GM12878 (cell line): Measurements from ENCODE around the gene GBP6.

Source experiments
- EZH2 ChIP-seq: IDR thresholded peaks from 2 replicates; pipeline ENCODE4 v1.6.1; 2012; ENCODE audit warnings: low read depth, mild to moderate bottlenecking, control low read depth, inconsistent platforms, low read length, borderline replicate concordance; ENCODE audit not compliant: control insufficient read depth
- POLR2A ChIP-seq: IDR thresholded peaks from 2 replicates; pipeline ENCODE4 v1.6.1; 2011; ENCODE audit warnings: low read depth, mild to moderate bottlenecking, low read length
- RAD21 ChIP-seq: IDR thresholded peaks from 2 replicates; pipeline ENCODE4 v1.6.1; 2011; ENCODE audit warnings: mild to moderate bottlenecking, low read depth, low read length, moderate library complexity; ENCODE audit not compliant: insufficient read depth
- TF ChIP-seq, protein P1 (sequence below), 3 experiments: IDR thresholded peaks in 2 of 3; conservative IDR thresholded peaks in 1 of 3; 2 replicates each; pipeline ENCODE4 v1.5.1; 2011; ENCODE audit warnings: low read depth in 3 of 3, low read length in 3 of 3, mild to moderate bottlenecking in 3 of 3, control low read depth in 2 of 3, moderate library complexity in 2 of 3, inconsistent platforms in 1 of 3, mixed read lengths in 1 of 3; ENCODE audit not compliant: control insufficient read depth in 2 of 3, insufficient read depth in 1 of 3; ENCODE audit errors: extremely low read depth in 1 of 3

GRCh38 chr1:89332461-89332860, 31.4 kb upstream of the GBP6 start:
- TF ChIP-seq, protein P1, sequence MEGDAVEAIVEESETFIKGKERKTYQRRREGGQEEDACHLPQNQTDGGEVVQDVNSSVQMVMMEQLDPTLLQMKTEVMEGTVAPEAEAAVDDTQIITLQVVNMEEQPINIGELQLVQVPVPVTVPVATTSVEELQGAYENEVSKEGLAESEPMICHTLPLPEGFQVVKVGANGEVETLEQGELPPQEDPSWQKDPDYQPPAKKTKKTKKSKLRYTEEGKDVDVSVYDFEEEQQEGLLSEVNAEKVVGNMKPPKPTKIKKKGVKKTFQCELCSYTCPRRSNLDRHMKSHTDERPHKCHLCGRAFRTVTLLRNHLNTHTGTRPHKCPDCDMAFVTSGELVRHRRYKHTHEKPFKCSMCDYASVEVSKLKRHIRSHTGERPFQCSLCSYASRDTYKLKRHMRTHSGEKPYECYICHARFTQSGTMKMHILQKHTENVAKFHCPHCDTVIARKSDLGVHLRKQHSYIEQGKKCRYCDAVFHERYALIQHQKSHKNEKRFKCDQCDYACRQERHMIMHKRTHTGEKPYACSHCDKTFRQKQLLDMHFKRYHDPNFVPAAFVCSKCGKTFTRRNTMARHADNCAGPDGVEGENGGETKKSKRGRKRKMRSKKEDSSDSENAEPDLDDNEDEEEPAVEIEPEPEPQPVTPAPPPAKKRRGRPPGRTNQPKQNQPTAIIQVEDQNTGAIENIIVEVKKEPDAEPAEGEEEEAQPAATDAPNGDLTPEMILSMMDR (IDR thresholded peaks at IDR 0.05 in 2 of 3, conservative IDR thresholded peaks at IDR 0.05 in 1 of 3; ENCODE audit: control insufficient read depth in 2 of 3, extremely low read depth in 1 of 3, insufficient read depth in 1 of 3, low read depth in 3 of 3, low read length in 3 of 3), result no peak
- TF ChIP-seq RAD21 (no peak), EZH2 (no peak), POLR2A (no peak)
